Gastrocnemius medialis (tissue), 4 donors: Measurements from ENCODE around the gene CEP112. TPM values are rescaled to one million over a fixed set of nuclear protein-coding genes. Genes with fewer than 3 reads are reported as not detected.
A peak's percentile ranks its signal among the peaks of the same experiment; 100 is the strongest.

Experiments
- ATAC-seq, 2 donors: fragments of 150-250 bp; one replicate each; pipeline ENCODE4 v1.9.1; 2016
- DNase-seq, 2 donors: peaks; one replicate each; pipeline ENCODE4 v3.0.0-alpha.2; 2019
- H3K27ac ChIP-seq, 4 donors: fragments of 200-600 bp; sonication (generic); 1 replicate in 1 of 4; 2 replicates in 3 of 4; pipeline ENCODE4 v1.5.1; 2016 to 2018; ENCODE audit warnings: mild to moderate bottlenecking in 2 of 4, moderate library complexity in 1 of 4
- H3K27me3 ChIP-seq, 3 donors: fragments of 200-600 bp; sonication (generic) in 2 of 3; 1 replicate in 1 of 3; 2 replicates in 2 of 3; pipeline versions ENCODE4 v1.5.1 to v1.6.0; 2016 to 2019; ENCODE audit warnings: mild to moderate bottlenecking in 1 of 3, moderate library complexity in 1 of 3
- H3K36me3 ChIP-seq, 2 donors: fragments of 200-600 bp; sonication (generic) in 1 of 2; one replicate each; pipeline ENCODE4 v1.5.1; 2017 to 2018
- H3K4me1 ChIP-seq, 2 donors: fragments of 200-600 bp; sonication (generic) in 1 of 2; one replicate each; pipeline ENCODE4 v1.5.1; 2016 to 2017; ENCODE audit warnings: mild to moderate bottlenecking in 2 of 2
- H3K4me3 ChIP-seq, 4 donors: fragments of 200-600 bp; sonication (generic) in 3 of 4; 1 replicate in 1 of 4; 2 replicates in 3 of 4; pipeline ENCODE4 v1.5.1; 2016 to 2019; ENCODE audit warnings: mild to moderate bottlenecking in 2 of 4
- H3K9me3 ChIP-seq, 3 donors: fragments of 200-600 bp; sonication (generic) in 2 of 3; 1 replicate in 1 of 3; 2 replicates in 2 of 3; pipeline ENCODE4 v1.5.1; 2016 to 2019
- CTCF ChIP-seq, 5 experiments: fragments of 450-650 bp in 3 of 5; fragments of 200-600 bp in 2 of 5; sonication (generic) in 2 of 5; IDR thresholded peaks in 4 of 5; conservative IDR thresholded peaks in 1 of 5; 1 replicate in 4 of 5; 2 replicates in 1 of 5; pipeline ENCODE4 v1.5.1; 2016 to 2019; ENCODE audit warnings: antibody characterized with exemption in 5 of 5, mild to moderate bottlenecking in 3 of 5, moderate library complexity in 3 of 5
- POLR2A ChIP-seq, 2 donors: fragments of 450-650 bp; IDR thresholded peaks; one replicate each; pipeline ENCODE4 v1.6.1; 2017; ENCODE audit warnings: antibody characterized with exemption in 2 of 2, mild to moderate bottlenecking in 2 of 2, moderate library complexity in 2 of 2
- in situ Hi-C, 4 donors: fragments of 200-750 bp; cut with MboI; loops; one replicate each; pipeline versions ENCODE4 v1.15.0 to v1.8.0; 2017; ENCODE audit warnings: low sequenced_read_pairs in 4 of 4
- intact Hi-C: fragments of 100-400 bp; cut with DNase I; formaldehyde crosslinking; loops from one replicate; pipeline ENCODE4 v1.15.1; 2023; ENCODE audit warnings: low total_unique reads
- total RNA-seq, 4 donors: library from RNA; depleted of rRNA; stranded (reverse); fragments of >200 nt; gene quantifications; one replicate each; pipeline versions ENCODE4 v1.1.0 to v1.2.3, GENCODE V29; 2016

CEP112 gene
- total RNA-seq, 4 donors from 2014 or later: 6.1 to 8.7 (median 7.1) TPM

- ATAC-seq (no peak), DNase-seq (no peak)
- in situ Hi-C loops (loop anchor here in 1 of 4 donors (25.0 kb wide), 1 partner anchor 836 kb away; no protein-coding TSS in a partner anchor), intact Hi-C loops (loop anchor here (10.0 kb wide), 2 partner anchors 343 to 503 kb away; no protein-coding TSS in a partner anchor)
- Histone ChIP-seq H3K4me1 (no peaks in the 10 kb centered on the region), H3K27me3 (no peaks in the 10 kb centered on the region), H3K27ac (no peak overlapping the region), H3K36me3 (no peaks in the 10 kb centered on the region), H3K4me3 (no peak overlapping the region), H3K9me3 (no peaks in the 10 kb centered on the region)
- TF ChIP-seq CTCF (IDR thresholded peaks at IDR 0.05 in 4 of 5, conservative IDR thresholded peaks at IDR 0.05 in 1 of 5) (peak in 1 of 5 experiments; percentile 16), POLR2A (IDR thresholded peaks at IDR 0.05) (no peak)
These were observed 394.1 kb downstream of the CEP112 start for GRCh38 chr17:65797809-65798208.

GRCh38 chr17:65797101-65797500 lies 394.8 kb downstream of the CEP112 start:
- no peaks in the 10 kb centered on the region for H3K9me3 ChIP-seq
- no peaks in the 10 kb centered on the region for H3K27me3 ChIP-seq
- DNase-seq (no peak), ATAC-seq (no peak)
- no peaks in the 10 kb centered on the region for H3K36me3 ChIP-seq
- no peak overlapping the region for H3K27ac ChIP-seq
- H3K4me1 ChIP-seq: no peaks in the 10 kb centered on the region
- in situ Hi-C loops (loop anchor here in 1 of 4 donors (25.0 kb wide), 1 partner anchor 835 kb away; no protein-coding TSS in a partner anchor), intact Hi-C loops (loop anchor here (10.0 kb wide), 2 partner anchors 342 to 502 kb away; no protein-coding TSS in a partner anchor)
- H3K4me3 ChIP-seq: no peak overlapping the region
- TF ChIP-seq POLR2A (IDR thresholded peaks at IDR 0.05) (no peak), CTCF (IDR thresholded peaks at IDR 0.05 in 4 of 5, conservative IDR thresholded peaks at IDR 0.05 in 1 of 5) (no peak)

- Histone ChIP-seq H3K9me3 (no peaks in the 10 kb centered on the region), H3K4me1 (no peaks in the 10 kb centered on the region), H3K36me3 (no peaks in the 10 kb centered on the region), H3K27ac (no peak overlapping the region), H3K4me3 (no peak overlapping the region), H3K27me3 (no peaks in the 10 kb centered on the region)
- in situ Hi-C loops: loop anchor here in 1 of 4 donors (25.0 kb wide), 1 partner anchor 832 kb away; no protein-coding TSS in a partner anchor
- ATAC-seq (no peak), DNase-seq (no peak)
- peak in 3 of 5 experiments; percentile 15 to 29 (median 26) for TF ChIP-seq CTCF (IDR thresholded peaks at IDR 0.05 in 4 of 5, conservative IDR thresholded peaks at IDR 0.05 in 1 of 5)
- TF ChIP-seq POLR2A (IDR thresholded peaks at IDR 0.05): no peak
- intact Hi-C loops: loop anchor here (10.0 kb wide), 2 partner anchors 340 to 500 kb away; no protein-coding TSS in a partner anchor
These were observed 397.4 kb downstream of the CEP112 start for GRCh38 chr17:65794572-65794971.

GRCh38 chr17:65790241-65790640 lies 401.7 kb downstream of the CEP112 start:
- ATAC-seq (no peak), DNase-seq (no peak)
- in situ Hi-C loops: loop anchor here in 1 of 4 donors (25.0 kb wide), 1 partner anchor 828 kb away; no protein-coding TSS in a partner anchor
- H3K4me1 ChIP-seq: peaks cover 5% of the 10 kb centered on the region in 2 donors
- intact Hi-C loops: loop anchor here (10.0 kb wide), 2 partner anchors 335 to 495 kb away; no protein-coding TSS in a partner anchor
- H3K4me3 ChIP-seq: no peak overlapping the region
- no peaks in the 10 kb centered on the region for H3K27me3 ChIP-seq
- H3K9me3 ChIP-seq: no peaks in the 10 kb centered on the region
- no peak for TF ChIP-seq POLR2A (IDR thresholded peaks at IDR 0.05)
- TF ChIP-seq CTCF (IDR thresholded peaks at IDR 0.05 in 4 of 5, conservative IDR thresholded peaks at IDR 0.05 in 1 of 5): no peak
- no peak overlapping the region for H3K27ac ChIP-seq
- H3K36me3 ChIP-seq: no peaks in the 10 kb centered on the region
